NCI-H446 treated with DMSO at 0.1 percent for 48 hours (cell line): ENCODE measurements around the gene RASSF4.
A peak's percentile ranks its signal among the peaks of the same experiment; 100 is the strongest.

Experiments
- DNase-seq: peaks from one replicate; lab custom pipeline; 2025; lab: John Stamatoyannopoulos, UW

The RASSF4 gene

GRCh38 chr10:44948642-44949041 is 11.0 kb upstream of the RASSF4 start:
- no peak for DNase-seq

GRCh38 chr10:44949127-44949802 is 10.3 kb upstream of the RASSF4 start:
- no peak for DNase-seq

GRCh38 chr10:44949915-44950314 is 9.7 kb upstream of the RASSF4 start:
- no peak for DNase-seq

GRCh38 chr10:44950326-44951225 is 9.0 kb upstream of the RASSF4 start:
- no peak for DNase-seq

- DNase-seq = no peak
Observed at GRCh38 chr10:44951576-44952226, 7.9 kb upstream of the RASSF4 start.

- DNase-seq = no peak
Observed at GRCh38 chr10:44952779-44953231, 6.8 kb upstream of the RASSF4 start.

GRCh38 chr10:44954042-44954441 is 5.6 kb upstream of the RASSF4 start:
- no peak for DNase-seq

GRCh38 chr10:44954962-44955361 is 4.6 kb upstream of the RASSF4 start:
- no peak for DNase-seq

- peak; percentile 12 for DNase-seq
Observed at GRCh38 chr10:44955413-44956070, 4.1 kb upstream of the RASSF4 start.

- DNase-seq = no peak
Observed at GRCh38 chr10:44956226-44956625, 3.4 kb upstream of the RASSF4 start.

GRCh38 chr10:44956717-44957706 is 2.6 kb upstream of the RASSF4 start:
- no peak for DNase-seq

GRCh38 chr10:44958196-44958897 is 1.3 kb upstream of the RASSF4 start:
- no peak for DNase-seq

- no peak for DNase-seq
Observed at GRCh38 chr10:44958898-44959246, 730 bp upstream of the RASSF4 start.

- no peak for DNase-seq
Observed at GRCh38 chr10:44960088-44960460, 472 bp downstream of the RASSF4 start.

- DNase-seq = no peak
Observed at GRCh38 chr10:44960482-44961229, 1.1 kb downstream of the RASSF4 start.

- DNase-seq = no peak
Observed at GRCh38 chr10:44961230-44961571, 1.6 kb downstream of the RASSF4 start.

GRCh38 chr10:44961931-44962750 is 2.5 kb downstream of the RASSF4 start:
- DNase-seq = no peak

- no peak for DNase-seq
Observed at GRCh38 chr10:44962870-44963738, 3.5 kb downstream of the RASSF4 start.
